ENCODE results near the gene EXOC4.

DNA sequence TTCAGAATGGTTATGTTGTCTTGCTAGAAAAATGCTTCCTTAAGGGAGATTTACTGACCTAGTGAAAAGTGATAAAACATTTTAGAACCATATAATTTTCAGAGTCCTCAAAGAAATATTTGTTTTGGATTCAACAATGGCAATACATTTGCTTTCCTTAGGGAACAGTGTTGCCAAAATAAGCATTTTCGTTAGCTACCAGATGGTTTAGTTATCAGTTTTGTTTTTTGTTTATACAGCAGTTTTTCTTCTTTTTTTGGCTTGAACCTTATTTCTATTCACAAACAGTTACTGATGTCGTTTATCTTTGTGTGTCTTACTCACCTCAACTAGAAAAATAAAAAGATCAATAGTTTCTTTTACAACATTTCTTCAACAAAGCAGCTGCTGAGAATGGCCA is 48.6 kb downstream of the EXOC4 start:
- TF ChIP-seq POLR2A (IDR thresholded peaks at IDR 0.05) = no peak
- TF ChIP-seq, protein P1, sequence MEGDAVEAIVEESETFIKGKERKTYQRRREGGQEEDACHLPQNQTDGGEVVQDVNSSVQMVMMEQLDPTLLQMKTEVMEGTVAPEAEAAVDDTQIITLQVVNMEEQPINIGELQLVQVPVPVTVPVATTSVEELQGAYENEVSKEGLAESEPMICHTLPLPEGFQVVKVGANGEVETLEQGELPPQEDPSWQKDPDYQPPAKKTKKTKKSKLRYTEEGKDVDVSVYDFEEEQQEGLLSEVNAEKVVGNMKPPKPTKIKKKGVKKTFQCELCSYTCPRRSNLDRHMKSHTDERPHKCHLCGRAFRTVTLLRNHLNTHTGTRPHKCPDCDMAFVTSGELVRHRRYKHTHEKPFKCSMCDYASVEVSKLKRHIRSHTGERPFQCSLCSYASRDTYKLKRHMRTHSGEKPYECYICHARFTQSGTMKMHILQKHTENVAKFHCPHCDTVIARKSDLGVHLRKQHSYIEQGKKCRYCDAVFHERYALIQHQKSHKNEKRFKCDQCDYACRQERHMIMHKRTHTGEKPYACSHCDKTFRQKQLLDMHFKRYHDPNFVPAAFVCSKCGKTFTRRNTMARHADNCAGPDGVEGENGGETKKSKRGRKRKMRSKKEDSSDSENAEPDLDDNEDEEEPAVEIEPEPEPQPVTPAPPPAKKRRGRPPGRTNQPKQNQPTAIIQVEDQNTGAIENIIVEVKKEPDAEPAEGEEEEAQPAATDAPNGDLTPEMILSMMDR (IDR thresholded peaks at IDR 0.05) = no peak
